GM21526 (cell line): ENCODE measurements around the gene SHC4.
"Not testable (repeated sequence)": the region's sequence is repeated elsewhere in the genome, so short reads cannot be mapped to it uniquely, and the experiment has no call there.

Source experiments
- ATAC-seq: cut with Tn5 transposase; IDR thresholded peaks from one replicate; pipeline ENCODE4 v1.9.1; 2021; ENCODE audit warnings: moderate library complexity; ENCODE audit not compliant: unreplicated experiment, low FRiP score

Gene SHC4

GRCh38 chr15:48855501-48856440, 107.9 kb downstream of the SHC4 start:
- ATAC-seq: no peak

GRCh38 chr15:48854434-48854833, 109.3 kb downstream of the SHC4 start:
- ATAC-seq: not testable (repeated sequence)

- ATAC-seq: no peak
Measured at GRCh38 chr15:48851956-48852355, 111.8 kb downstream of the SHC4 start.

- no peak for ATAC-seq
Measured at GRCh38 chr15:48850648-48851047, 113.1 kb downstream of the SHC4 start.

GRCh38 chr15:48845123-48845522, 118.6 kb downstream of the SHC4 start:
- no peak for ATAC-seq

GRCh38 chr15:48842501-48842900, 121.2 kb downstream of the SHC4 start:
- no peak for ATAC-seq

GRCh38 chr15:48834756-48835155, 129.0 kb downstream of the SHC4 start:
- no peak for ATAC-seq

GRCh38 chr15:48833526-48834239, 130.0 kb downstream of the SHC4 start:
- ATAC-seq: no peak

- ATAC-seq: no peak
Measured at GRCh38 chr15:48832648-48833047, 131.1 kb downstream of the SHC4 start.

- ATAC-seq: no peak
Measured at GRCh38 chr15:48828906-48829305, 134.8 kb downstream of the SHC4 start.

GRCh38 chr15:48828471-48828870, 135.2 kb downstream of the SHC4 start:
- no peak for ATAC-seq

- no peak for ATAC-seq
Measured at GRCh38 chr15:48825075-48825474, 138.6 kb downstream of the SHC4 start.

- ATAC-seq: no peak
Measured at GRCh38 chr15:48823706-48824105, 140.0 kb downstream of the SHC4 start.

- ATAC-seq: no peak
Measured at GRCh38 chr15:48823237-48823636, 140.5 kb downstream of the SHC4 start.

- no peak for ATAC-seq
Measured at GRCh38 chr15:48814286-48814685, 149.4 kb downstream of the SHC4 start.

GRCh38 chr15:48811325-48811958, 152.3 kb downstream of the SHC4 start:
- no peak for ATAC-seq

GRCh38 chr15:48810414-48811324, 153.1 kb downstream of the SHC4 start, which contains the start of gene CEP152:
CEP152 (minus strand) TSS chr15:48811069; CDS start chr15:48805649, 5,420 bp downstream.
- peak; percentile 97 for ATAC-seq

- ATAC-seq: no peak
Measured at GRCh38 chr15:48806151-48806550, 157.6 kb downstream of the SHC4 start.

GRCh38 chr15:48805591-48805990, 158.1 kb downstream of the SHC4 start:
- ATAC-seq: no peak

GRCh38 chr15:48803877-48804276, 159.8 kb downstream of the SHC4 start:
- ATAC-seq: no peak
